ENCODE data around the gene NT5DC2. TPM values are rescaled to one million over a fixed set of nuclear protein-coding genes. Genes with fewer than 3 reads are reported as not detected.

The NT5DC2 gene
- 119 and 120 TPM in 2 replicates for total RNA-seq (2014; rRNA removed; shearing (Covaris generic))

DNA sequence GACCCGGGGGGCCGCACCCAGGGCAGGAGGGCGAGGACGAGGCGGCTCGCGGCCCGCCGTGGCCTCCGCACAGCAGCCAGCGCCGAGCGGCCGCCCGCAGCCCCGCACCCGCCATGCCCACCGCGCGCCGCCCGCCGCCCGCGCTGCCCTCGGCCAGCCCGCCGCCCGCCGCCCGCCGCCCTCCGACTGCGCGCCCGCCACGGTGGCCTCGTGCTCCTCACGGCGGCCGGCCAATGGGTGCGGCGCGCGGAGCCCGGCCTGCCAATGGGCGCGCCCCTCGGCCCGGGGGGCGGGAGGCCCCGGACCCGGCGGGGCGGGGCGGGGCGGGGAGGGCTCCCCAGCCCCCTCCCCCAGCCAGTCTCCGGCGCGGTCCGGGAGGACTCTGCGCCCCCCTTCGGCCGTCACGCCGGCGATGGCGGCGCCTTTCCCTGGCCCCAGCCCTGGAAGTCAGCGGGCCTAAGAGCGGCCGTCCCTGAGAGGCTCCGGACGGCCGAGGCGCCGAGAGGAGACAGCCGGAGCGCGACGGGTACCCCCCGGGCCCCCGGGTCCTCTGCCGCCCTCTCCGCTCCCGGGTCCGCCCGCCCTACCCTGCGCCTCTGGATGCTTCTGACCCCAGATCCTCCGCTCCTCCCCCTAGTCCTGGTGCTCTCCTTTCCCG, at the start of gene NT5DC2:
TSS of gene NT5DC2 (minus strand) at position 235 of the 658 bp plus-strand sequence. CDS start at position 115, 120 bp downstream.
- peak; percentile 60 for DNase-seq (ENCODE audit: low spot score)

DNA sequence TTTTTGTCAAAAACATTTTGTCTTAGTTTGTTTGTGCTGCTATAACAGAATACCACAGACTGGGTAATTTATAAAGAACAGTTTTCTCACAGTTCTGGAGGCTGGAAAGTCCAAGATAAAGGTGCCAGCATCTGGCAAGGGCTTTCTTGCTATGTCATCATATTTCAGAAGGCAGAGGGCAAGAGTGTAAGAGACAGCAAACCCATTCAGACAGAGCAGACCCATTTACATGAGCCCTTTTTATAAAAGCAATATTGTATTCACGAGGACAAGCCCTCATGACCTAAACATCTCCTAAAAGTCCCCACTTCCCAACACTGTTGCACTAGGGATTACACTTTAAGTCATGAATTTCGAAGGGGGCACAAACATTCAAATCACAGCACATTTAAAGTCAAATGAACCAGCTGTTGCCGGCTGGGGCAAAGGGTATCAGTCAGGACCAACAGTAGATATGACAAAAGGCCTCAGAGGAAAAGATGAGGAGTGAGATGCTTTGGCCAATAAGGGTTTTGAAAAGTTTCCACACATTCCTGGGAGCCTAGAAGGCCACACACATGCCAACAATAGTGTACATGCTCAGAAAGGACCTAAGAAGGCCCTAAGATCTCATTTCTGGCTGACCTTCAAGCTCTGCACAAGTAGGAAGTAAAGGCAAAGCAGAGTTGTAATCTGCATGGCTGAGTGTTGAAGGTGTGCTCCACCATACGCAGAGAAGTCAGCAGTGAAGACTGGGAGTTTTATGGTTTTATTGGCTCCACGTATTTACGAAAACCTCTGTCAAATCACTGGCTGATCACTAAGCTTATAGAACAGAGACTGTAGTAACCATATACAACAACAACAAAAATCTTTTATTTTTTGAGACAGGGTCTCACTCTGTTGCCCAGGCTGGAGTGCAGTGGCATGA, 40.7 kb upstream of the NT5DC2 start:
- DNase-seq (ENCODE audit: low spot score): no peak

DNA sequence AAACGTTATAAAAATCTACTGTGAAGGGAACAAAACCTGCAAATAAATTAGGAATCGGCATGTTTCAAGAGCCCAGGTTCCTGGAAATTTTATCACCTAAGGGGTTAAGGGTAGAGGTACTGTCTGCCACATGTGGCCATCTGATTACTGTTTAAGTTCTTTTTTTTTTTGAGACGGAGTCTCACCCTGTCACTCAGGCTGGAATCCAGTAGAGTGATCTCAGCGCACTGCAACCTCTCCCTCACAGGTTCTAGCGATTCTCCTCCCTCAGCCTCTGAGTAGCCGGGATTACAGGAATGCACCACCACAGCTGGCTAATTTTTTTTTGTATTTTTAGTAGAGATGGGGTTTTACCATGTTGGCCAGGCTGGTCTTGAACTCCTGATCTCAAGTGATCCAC, 38.6 kb upstream of the NT5DC2 start:
- no peak for DNase-seq (ENCODE audit: low spot score)

DNA sequence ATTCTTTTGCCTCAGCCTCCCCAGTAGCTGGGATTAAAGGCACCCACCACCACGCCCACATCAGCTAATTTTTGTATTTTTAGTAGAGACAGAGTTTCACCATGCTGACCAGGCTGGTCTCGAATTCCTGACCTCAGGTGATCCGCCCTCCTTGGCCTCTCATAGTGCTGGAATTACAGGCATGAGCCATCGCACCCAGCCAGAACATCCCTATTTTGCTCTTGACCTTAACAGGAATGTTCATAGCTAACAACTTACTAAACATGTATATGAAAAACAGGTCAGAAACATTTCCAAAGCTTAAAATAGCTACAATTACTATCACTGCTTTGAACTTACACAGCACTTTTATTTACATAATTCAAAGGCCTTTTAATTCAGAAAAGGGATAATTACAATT, 36.4 kb upstream of the NT5DC2 start:
- DNase-seq (ENCODE audit: low spot score): no peak

DNA sequence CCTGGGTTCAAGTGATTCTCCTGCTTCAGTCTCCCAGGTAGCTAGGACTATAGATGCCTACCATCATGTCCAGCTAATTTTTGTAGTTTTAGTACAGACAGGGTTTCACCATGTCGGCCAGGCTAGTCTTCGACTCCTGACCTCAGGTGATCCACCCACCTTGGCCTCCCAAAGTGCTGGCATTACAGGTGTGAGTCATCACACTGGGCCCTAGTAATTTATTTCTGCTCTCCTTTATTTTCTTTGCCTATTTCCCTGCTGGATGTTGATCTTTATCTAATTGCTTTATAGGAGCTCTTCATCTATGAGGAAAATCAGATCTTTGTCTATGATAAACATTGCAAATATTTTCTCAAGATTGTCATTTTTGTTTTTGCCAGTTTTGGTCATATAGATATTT, 34.4 kb upstream of the NT5DC2 start:
- peak; percentile 30 for DNase-seq (ENCODE audit: low spot score)

DNA sequence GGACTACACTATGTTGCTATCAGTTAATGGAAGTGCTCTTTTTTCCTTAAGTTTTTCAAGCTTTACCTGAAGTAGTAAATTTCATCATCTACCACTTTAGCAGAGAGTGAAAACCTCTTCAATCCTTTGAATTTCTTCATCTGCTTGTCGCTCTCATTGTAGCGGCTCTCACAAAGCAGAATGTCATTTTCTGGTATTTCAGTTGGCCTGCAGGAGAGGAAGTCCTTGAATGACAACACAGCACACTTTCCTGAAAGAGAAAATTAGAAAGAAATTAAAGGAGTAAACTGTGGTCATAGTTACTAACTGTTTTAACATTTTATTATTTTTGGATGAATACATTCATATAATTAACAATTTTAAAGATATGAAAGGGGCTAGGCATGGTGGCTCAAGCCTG, 30.3 kb upstream of the NT5DC2 start:
- DNase-seq (ENCODE audit: low spot score): no peak

DNA sequence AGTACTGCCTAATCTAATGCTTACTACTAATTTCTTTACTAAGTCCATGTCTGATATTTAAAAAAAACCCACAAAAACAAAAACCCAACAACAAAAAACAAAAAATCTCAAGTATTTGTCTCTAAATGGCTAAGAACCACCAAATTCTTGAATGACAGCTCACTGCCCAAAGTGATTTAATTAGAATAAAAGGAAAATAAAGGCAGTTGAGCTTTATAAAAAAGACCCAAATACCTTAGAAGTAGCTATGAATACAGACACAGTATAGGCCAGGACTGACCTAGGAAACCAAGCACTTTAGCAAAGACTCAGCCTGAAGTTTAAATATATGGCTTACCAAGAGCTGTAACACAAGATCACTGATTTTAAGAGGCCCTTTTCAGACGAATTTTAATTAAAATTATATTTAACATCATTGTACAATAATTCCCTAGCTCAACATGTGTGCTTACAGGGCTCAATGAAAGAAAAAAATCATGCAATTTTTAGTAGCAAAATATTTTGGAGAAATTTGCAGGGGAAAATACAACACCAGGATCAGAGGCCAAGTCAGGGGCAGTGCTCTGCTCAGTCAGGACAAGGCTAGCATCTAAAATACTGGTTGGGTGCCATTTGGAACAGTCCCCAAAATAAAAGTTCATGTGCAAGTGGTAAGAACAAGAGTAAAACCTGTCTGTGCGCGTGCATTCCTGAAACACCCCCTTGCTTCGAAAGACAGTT, 27.5 kb upstream of the NT5DC2 start:
- DNase-seq (ENCODE audit: low spot score): no peak

DNA sequence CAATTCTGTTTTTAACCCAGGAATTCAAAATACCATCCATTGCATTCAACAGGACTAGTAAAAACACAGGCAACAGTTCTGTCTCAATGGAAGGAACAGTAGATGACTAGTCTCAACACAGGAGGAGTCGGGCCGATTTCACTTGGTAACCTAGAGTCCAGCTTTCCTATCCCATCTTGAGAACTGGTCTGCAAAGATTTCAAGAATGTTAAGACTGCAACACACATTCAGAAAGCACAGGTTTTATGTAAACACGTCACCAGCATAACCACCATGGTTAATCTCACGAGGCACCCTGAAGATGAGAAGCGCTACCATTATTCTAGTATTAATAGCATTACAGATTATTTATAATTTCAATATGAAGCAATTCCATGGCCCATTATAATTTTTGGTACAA, 24.8 kb upstream of the NT5DC2 start:
- DNase-seq (ENCODE audit: low spot score): no peak

DNA sequence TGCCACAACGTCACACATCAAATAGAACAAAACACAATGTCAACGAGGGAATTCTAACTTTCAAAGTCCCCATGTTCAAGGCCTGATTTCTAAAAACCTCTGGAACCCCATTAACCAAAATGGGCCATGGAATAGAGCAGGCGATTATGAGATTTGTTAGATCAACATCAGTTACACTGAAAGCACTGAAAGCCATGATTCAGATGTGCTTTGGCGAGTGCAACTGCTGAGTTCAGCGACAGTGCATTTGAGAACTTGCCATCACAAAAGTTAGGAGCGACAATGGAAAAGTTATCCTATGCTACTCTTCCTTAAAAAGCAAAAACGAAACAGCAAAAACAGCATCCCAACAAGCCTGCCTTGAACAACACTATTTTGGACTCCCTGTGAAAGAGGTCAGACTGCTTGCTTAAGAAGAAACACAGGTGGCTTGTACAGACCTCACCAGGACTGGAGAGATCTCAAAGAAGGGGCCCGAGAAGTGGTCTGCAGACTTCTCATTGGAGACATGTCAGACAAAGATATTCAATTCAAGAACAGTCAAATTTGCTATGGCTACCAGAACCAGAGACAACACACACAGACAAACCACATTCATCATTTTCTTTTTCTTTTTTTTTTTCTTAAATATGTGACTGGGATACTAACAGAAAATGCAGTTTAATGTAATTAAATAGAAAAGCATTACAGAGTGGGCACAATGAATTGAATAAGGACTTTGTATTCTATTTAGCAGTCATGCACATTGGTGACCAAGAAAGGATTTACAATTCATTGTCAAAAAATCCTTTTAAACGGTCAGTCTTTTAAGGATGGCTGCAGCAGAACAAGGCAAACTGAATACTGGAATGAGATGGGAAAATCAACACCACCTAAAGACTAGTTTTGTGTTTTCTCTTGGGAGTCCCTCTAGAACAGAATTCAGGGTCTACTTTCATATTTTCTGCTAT, 23.6 kb upstream of the NT5DC2 start:
- DNase-seq (ENCODE audit: low spot score): no peak

DNA sequence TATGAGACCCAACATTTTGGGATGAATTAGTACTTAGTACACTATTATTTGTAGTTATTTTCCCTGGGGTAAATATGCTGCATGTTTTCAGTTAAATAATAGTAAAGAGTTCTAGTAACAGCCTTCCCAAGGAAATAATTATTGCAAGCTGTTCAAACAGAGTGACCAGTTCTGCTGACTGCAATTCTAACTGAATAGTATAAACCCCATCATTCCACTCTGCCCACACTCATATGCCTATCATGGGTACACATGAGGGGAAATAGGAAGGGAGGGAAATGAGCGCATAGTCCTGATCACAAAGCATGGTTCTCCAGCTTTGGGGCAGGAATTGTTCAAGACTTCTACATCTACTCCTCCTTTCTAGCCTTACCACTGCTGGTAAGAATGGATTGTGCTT, 21.4 kb upstream of the NT5DC2 start:
- DNase-seq (ENCODE audit: low spot score): no peak

DNA sequence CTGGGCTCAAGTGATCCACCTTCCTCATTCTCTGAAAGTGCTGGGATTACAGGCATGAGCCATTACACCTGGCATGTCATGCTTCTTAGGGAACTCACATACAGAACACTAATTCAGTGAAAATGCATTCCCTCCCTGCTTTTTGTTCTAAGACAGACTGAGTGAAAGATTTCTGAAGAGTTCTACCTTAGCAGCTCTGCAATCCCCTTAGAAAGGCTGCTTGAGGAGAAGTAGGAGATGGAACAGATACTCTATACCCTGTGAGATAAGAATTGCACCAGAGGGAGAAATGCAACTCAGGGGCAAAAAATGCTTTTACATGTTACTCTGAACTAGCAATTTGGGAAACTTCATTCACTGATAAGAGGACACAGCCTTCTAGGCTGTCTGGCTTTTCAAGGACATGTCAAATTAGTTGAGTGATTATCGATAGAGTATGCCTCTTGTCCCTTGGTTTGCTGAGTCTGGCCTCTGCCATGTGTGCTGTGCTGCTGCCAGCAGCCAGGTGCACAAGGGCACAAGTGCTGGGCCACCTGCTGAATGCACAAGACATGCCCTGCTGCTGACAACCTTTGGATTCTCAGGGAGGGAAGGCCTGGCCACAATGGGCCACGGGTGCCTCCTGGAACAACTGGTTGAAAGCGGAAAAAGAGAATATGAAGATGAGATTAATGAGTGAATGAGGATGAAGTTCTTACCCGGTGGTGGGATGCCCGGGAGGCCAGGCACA, 20.5 kb upstream of the NT5DC2 start:
- no peak for DNase-seq (ENCODE audit: low spot score)

DNA sequence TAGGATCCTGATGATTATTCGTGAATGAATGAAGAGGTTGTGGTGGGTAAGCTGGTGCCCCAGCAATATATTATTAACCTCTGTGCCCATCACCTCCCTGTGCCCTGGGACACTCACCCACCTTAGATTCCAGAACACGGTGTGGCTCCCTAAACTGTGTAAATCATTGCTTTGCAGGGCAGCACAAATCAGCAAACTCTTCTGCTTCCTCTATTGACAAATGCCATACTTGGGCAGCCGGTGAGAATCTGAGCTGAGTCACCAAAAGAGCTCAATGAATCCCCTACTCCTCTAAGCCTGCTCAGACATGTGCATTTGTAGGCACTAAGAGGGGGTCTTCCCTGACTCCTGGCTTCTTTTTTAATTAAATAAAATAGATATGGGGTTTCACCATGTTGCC, 18.4 kb upstream of the NT5DC2 start:
- no peak for DNase-seq (ENCODE audit: low spot score)

DNA sequence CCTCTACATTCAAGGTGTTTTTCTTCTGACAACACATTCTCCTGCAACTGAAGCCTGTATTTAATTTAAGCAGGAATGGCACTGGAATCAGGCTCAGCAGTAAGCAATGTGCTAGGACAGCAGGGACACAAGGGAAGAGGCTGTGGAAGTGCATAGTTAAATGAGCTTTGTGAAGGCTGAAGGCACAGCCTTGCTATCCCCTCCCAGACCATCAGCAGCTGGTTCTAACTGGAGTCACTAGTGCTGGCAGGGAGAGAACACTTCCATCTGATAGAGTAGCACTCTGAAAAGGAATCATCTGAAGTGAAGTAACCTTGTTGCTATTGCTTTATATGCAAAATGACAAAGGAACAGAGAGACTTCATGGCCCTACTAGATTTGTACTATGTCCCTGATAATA, 17.5 kb upstream of the NT5DC2 start:
- no peak for DNase-seq (ENCODE audit: low spot score)

DNA sequence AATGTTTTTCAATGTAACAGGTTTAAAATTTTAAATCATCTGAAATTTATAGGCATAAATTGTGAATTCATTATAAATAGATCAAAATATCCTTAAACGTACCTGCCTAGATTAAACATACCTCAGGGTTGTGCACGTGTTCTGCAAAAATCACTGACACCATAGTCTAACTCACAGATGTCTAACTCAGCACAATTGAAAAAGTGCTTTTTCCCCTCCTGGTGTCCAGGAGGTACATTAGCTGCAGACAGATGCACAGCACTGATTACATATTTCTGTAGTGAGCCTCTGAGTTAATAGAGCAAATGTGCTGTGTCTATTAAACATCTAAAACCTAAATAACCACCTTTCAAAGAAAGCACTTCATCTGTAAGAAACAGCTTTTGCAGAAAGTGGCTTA, 13.5 kb upstream of the NT5DC2 start:
- no peak for DNase-seq (ENCODE audit: low spot score)

DNA sequence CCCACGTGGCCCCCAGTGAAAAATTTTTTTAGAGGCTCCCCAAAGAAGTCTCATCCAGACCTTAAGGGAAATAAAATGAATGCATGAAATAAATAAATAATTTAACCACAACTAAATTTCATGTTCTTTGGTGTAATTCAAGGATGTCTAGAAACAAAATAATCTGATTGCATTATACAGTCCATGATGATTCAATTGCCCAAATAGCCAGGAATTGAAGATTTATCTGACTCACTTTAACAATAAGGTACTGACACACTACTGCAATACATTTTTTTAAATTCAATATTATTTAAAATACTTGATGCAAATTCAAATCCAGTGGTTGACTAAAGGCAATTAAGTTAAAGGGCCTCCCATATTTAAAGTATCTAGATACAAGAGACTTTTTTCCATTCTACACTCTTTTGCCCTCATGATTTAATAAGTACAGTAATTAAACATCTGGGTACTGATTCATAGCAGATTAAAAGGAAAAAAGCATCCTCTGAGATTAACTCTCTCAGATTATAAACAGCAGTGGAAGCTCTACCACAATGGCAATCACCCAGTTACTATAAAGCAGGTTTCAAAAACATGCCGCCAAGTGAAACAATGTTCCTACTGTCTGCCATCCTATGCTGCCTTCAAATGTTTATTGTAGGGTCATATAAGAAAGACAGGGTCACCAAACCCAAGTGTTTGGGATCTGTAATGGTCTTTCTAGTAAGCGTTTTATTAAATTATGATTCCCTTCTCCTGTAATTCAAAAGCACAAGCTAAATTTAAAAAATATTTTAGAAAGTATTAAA, 12.6 kb upstream of the NT5DC2 start:
- no peak for DNase-seq (ENCODE audit: low spot score)

DNA sequence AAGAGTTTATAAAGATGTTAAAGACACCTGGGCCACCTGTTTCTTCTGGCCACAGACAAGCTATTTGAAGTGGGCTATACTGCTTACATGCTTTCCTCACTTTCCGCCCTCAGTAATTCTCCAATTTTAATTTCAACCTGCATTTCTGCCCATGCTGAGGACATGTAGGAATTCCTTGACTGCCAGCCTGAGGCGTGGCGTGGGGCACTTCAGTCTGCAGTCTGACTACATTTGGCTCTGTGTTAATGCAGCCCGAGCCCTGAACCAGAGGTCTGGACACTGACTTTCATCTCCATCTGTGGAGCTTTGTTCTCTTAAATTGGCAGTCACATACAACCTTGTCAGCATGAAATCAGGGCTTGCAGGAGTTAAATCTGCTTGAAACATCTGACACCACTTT, 11.3 kb upstream of the NT5DC2 start:
- DNase-seq (ENCODE audit: low spot score): no peak

DNA sequence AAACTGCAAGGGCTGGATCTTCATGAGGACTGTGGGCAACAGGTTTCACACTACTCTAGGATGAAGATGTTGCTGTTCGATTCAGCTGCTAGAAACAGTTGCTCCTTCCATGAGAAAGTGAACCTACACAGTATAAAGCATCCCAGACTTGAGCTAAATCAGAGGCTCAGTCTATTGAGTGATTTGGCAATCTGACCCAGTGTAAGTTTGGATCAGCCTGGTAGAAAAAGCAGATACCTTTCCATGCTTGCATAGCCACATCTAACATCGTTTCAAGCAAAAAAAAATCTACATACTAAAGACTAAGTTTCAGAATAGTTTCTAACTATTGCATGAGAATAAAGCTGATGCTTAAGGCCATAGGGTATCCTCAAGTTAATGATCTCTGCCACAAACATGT, 7.4 kb upstream of the NT5DC2 start:
- DNase-seq (ENCODE audit: low spot score): no peak

DNA sequence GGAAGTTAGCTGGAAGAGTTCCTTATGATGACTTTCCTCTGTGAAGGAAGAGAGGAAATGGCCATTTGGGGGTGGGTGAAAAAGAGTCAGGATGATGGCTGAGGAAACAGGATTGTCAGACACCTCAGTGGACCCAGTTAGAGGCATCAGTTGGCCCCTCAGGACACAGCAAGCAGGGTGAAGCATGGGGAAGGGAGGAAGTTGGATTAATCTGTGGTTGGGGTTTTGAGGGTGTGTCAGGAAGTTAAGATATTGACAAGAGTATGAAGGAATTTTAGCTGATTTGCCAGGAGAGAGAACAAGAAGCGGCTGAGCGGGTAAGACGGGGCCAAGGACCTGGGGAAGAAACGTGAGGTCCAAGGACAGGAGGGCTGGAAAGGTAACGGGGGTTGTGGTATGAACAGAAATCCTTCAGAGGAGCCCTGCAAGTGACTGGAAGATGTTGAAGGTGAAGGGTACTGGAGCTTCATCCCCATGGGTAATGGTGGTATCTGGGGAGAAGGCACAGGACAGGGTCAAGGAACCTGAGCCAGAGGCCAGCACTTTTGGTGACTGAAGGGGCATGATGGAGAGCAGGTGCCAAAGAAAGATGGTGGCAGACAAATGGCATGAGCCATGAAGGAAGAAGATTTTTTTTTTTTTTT, 5.5 kb upstream of the NT5DC2 start:
- no peak for DNase-seq (ENCODE audit: low spot score)

DNA sequence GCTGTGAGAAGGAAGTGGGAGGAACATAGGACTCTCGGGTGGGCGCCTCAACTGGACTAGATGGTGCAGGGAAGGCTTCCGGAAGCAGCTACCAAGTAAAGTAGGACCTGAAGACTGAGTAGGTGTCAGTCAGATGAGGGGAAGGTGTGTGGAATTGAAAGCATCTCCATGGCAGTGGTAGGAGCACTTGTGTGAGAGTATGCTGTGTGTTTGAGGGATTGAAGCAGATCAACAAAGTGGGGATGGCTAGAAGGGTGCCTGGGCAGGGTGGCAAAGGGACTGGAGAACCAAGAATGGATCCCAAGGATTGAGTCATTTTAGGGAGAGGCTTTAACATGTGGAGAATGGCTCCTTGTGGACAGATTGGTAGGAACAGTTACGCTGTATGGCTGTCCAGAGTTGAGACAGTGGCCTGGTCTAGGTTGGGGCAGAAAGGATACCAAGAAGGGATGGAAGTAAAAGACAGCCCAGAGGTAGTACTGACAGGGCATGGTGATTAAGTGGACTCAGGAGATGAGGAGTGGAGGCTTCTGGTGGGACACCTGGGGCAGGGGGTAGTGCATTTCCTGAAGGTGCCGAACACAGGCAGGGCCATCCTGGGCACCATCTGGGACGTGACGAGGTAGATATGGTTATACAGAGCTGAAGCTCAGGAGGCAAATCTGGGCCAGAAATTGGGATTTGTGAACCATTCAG, 4.2 kb upstream of the NT5DC2 start:
- DNase-seq (ENCODE audit: low spot score): no peak
